Smooth muscle cell (in vitro differentiated cells): ENCODE measurements around the gene BABAM2. TPM values are rescaled to one million over a fixed set of nuclear protein-coding genes. Genes with fewer than 3 reads are reported as not detected.
A peak's percentile ranks its signal among the peaks of the same experiment; 100 is the strongest.

ENCODE experiments used
- DNase-seq: peaks from one replicate; lab custom pipeline; 2025; ENCODE audit not compliant: unreplicated experiment; lab: John Stamatoyannopoulos, UW
- H2AFZ ChIP-seq: fragments of 200-600 bp; sonication (generic); 2 replicates; pipeline ENCODE4 v1.6.0; 2016; ENCODE audit warnings: antibody characterized with exemption, low read depth, mild to moderate bottlenecking
- H3F3A ChIP-seq: fragments of 200-600 bp; sonication (generic); 2 replicates; pipeline ENCODE4 v1.6.0; 2017; ENCODE audit warnings: antibody characterized with exemption, low read depth
- H3K27ac ChIP-seq: fragments of 200-600 bp; sonication (generic); 2 replicates; pipeline ENCODE4 v1.5.1; 2016; ENCODE audit warnings: low read depth, mild to moderate bottlenecking
- H3K27me3 ChIP-seq: fragments of 200-600 bp; sonication (generic); 2 replicates; pipeline ENCODE4 v1.6.1; 2016; ENCODE audit warnings: low read depth, mild to moderate bottlenecking
- H3K36me3 ChIP-seq: fragments of 200-600 bp; sonication (generic); 2 replicates; pipeline ENCODE4 v1.5.1; 2016; ENCODE audit warnings: low read depth
- H3K4me1 ChIP-seq: fragments of 200-600 bp; sonication (generic); 2 replicates; pipeline ENCODE4 v1.5.1; 2016; ENCODE audit warnings: low read depth
- H3K4me2 ChIP-seq: fragments of 200-600 bp; sonication (generic); 2 replicates; pipeline ENCODE4 v1.6.0; 2016; ENCODE audit warnings: mild to moderate bottlenecking
- H3K4me3 ChIP-seq: fragments of 200-600 bp; sonication (generic); 2 replicates; pipeline ENCODE4 v1.5.1; 2016; ENCODE audit warnings: mild to moderate bottlenecking
- H3K79me2 ChIP-seq: fragments of 200-600 bp; sonication (generic); 2 replicates; pipeline ENCODE4 v1.6.0; 2016; ENCODE audit warnings: low read depth, mild to moderate bottlenecking
- H3K9ac ChIP-seq: fragments of 200-600 bp; sonication (generic); 2 replicates; pipeline ENCODE4 v1.6.0; 2016; ENCODE audit warnings: low read depth
- H3K9me3 ChIP-seq: fragments of 200-600 bp; sonication (generic); replicated peaks from 2 replicates; pipeline ENCODE4 v1.5.1; 2016; ENCODE audit warnings: low read depth
- H4K20me1 ChIP-seq: fragments of 200-600 bp; sonication (generic); 2 replicates; pipeline ENCODE4 v1.6.0; 2016; ENCODE audit warnings: low read depth
- CTCF ChIP-seq: fragments of 200-600 bp; sonication (generic); IDR thresholded peaks from 2 replicates; pipeline ENCODE4 v1.5.1; 2017; ENCODE audit warnings: borderline replicate concordance, mild to moderate bottlenecking, antibody characterized with exemption; ENCODE audit not compliant: insufficient read depth, poor library complexity, severe bottlenecking
- WGBS: methylation state at CpG from one replicate; pipeline ENCODE4 v1.1.7; 2016; ENCODE audit warnings: low lambda C conversion rate; 5-methylcytosine and 5-hydroxymethylcytosine counted together
- polyA plus RNA-seq: library from polyadenylated mRNA; unstranded; fragments of >200 nt; fragmentation: Nextera tagmentation; extraction: Ambion mirVana; gene quantifications from 2 replicates; pipeline ENCODE4 v1.2.1, GENCODE V29; 2016
- total RNA-seq: library from RNA; depleted of rRNA; stranded (reverse); fragments of >200 nt; gene quantifications from 2 replicates; pipeline ENCODE4 v1.2.3, GENCODE V29; 2014

Gene BABAM2
- total and polyA plus RNA-seq, 2 experiments from 2014 or later: 26.5 to 29.1 TPM

GRCh38 chr2:28046921-28047320 is 156.4 kb downstream of the BABAM2 start:
- H3K9me3 ChIP-seq: no peaks in the 10 kb centered on the region
- no peaks in the 10 kb centered on the region for H4K20me1 ChIP-seq
- no peak overlapping the region for H3K9ac ChIP-seq
- H2AFZ ChIP-seq: no peak overlapping the region
- no peaks in the 10 kb centered on the region for H3K27me3 ChIP-seq
- no peak for TF ChIP-seq CTCF
- H3K27ac ChIP-seq: peak overlapping the region; percentile 56
- WGBS: 93% methylated on average over 2 of the region's 2 CpGs
- H3K79me2 ChIP-seq: no peaks in the 10 kb centered on the region
- H3K4me1 ChIP-seq: peaks cover 5% of the 10 kb centered on the region
- H3K4me2 ChIP-seq: peak overlapping the region; percentile 59
- DNase-seq: no peak
- H3K4me3 ChIP-seq: no peak overlapping the region
- H3K36me3 ChIP-seq: no peaks in the 10 kb centered on the region
- no peaks in the 10 kb centered on the region for H3F3A ChIP-seq

- Histone ChIP-seq H3K9ac (no peak overlapping the region), H4K20me1 (no peaks in the 10 kb centered on the region), H3K4me3 (no peak overlapping the region), H2AFZ (no peak overlapping the region), H3K9me3 (no peaks in the 10 kb centered on the region), H3F3A (no peaks in the 10 kb centered on the region), H3K79me2 (no peaks in the 10 kb centered on the region), H3K4me2 (peak overlapping the region; percentile 59), H3K4me1 (peaks cover 5% of the 10 kb centered on the region), H3K36me3 (no peaks in the 10 kb centered on the region), H3K27me3 (no peaks in the 10 kb centered on the region), H3K27ac (peak overlapping the region; percentile 56)
- TF ChIP-seq CTCF: no peak
- DNase-seq: no peak
These were observed 157.2 kb downstream of the BABAM2 start for GRCh38 chr2:28047681-28048080.

- no peak for DNase-seq
- H3K9me3 ChIP-seq: no peaks in the 10 kb centered on the region
- no peak overlapping the region for H2AFZ ChIP-seq
- H4K20me1 ChIP-seq: no peaks in the 10 kb centered on the region
- H3K4me1 ChIP-seq: peaks cover 11% of the 10 kb centered on the region
- H3K4me2 ChIP-seq: peak overlapping the region; percentile 59
- no peak for TF ChIP-seq CTCF
- no peak overlapping the region for H3K27ac ChIP-seq
- no peak overlapping the region for H3K4me3 ChIP-seq
- H3K9ac ChIP-seq: no peak overlapping the region
- no peaks in the 10 kb centered on the region for H3K27me3 ChIP-seq
- no peaks in the 10 kb centered on the region for H3K36me3 ChIP-seq
- WGBS: 89% methylated on average over 3 of the region's 3 CpGs
- peaks cover 3% of the 10 kb centered on the region for H3F3A ChIP-seq
- no peaks in the 10 kb centered on the region for H3K79me2 ChIP-seq
These were observed 157.8 kb downstream of the BABAM2 start for GRCh38 chr2:28048341-28048740.

GRCh38 chr2:28049416-28049815 is 158.9 kb downstream of the BABAM2 start:
- no peaks in the 10 kb centered on the region for H3K9me3 ChIP-seq
- TF ChIP-seq CTCF: no peak
- no peak overlapping the region for H3K27ac ChIP-seq
- H3K36me3 ChIP-seq: no peaks in the 10 kb centered on the region
- peaks cover 6% of the 10 kb centered on the region for H3F3A ChIP-seq
- H3K4me1 ChIP-seq: peaks cover 14% of the 10 kb centered on the region
- no peaks in the 10 kb centered on the region for H3K27me3 ChIP-seq
- DNase-seq: no peak
- H3K9ac ChIP-seq: no peak overlapping the region
- no peak overlapping the region for H3K4me3 ChIP-seq
- H4K20me1 ChIP-seq: no peaks in the 10 kb centered on the region
- 96% methylated on average over 1 of the region's 1 CpG for WGBS
- H3K4me2 ChIP-seq: no peak overlapping the region
- no peak overlapping the region for H2AFZ ChIP-seq
- H3K79me2 ChIP-seq: no peaks in the 10 kb centered on the region
